Measurements from ENCODE around the gene ABCB8. TPM values are rescaled to one million over a fixed set of nuclear protein-coding genes. Genes with fewer than 3 reads are reported as not detected.

The ABCB8 gene
- total and polyA plus RNA-seq, 5 experiments from 2014 or later: 17.1 to 74.7 (median 18.4) TPM

DNA sequence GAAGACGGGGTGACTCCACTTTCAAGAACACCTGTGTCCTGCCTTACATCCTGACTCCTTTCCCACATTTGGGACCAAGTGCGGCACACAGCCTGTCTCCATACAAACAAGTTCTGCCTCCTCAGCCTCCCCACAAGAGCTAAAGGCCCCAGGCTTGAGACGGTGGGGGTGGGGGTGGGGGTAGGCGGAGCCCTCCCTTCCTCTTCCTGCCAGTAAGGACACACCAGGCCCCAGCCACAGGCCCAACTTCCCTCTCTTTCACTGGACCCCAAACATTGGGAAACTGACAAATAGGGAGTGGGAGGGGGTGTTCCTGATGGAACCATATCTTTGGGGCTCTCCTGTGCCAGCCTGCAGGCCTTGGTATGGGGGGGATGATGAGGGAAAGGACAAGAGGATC, 24.8 kb downstream of the ABCB8 start:
- Mint-ChIP-seq H3K27me3 (peaks cover 0 to 5% (median 0%) of the 10 kb centered on the region in 5 donors), H3K4me3 (peak overlapping the region in 1 of 10 donors; percentile 38), H3K4me1 (peaks cover 13 to 32% (median 26%) of the 10 kb centered on the region in 4 donors), H3K36me3 (no peaks in the 10 kb centered on the region), H3K27ac (no peak overlapping the region), H3K9me3 (no peaks in the 10 kb centered on the region)
- ATAC-seq (no peak), DNase-seq (no peak)
- POLR2A ChIA-PET: interaction anchor here (0.7 kb wide), 1 partner anchor 34 kb away, joined by 3 read pairs; no protein-coding TSS in a partner anchor

DNA sequence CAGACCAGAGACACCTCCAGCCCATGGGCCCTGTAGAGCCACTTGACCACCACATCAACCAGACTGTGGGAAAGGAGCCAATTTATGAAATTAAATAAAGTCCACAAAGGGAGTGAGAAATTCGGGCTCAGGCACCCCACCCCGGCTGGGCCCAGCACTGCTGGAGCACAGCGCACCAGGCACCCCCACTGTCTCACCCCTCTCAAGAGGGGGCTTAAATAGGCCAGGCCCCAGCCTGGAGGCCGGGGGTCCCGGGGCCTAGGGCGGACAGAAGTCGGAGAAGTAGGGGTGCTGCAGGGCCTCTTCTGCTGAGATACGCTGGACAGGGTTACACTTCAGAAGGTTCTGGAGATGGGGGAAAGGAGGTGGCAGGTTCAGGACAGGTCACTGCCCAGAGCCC, 25.5 kb downstream of the ABCB8 start:
- H3K4me1 Mint-ChIP-seq: peaks cover 17 to 37% (median 31%) of the 10 kb centered on the region in 4 donors
- peaks cover 0 to 5% (median 0%) of the 10 kb centered on the region in 5 donors for H3K27me3 Mint-ChIP-seq
- POLR2A ChIA-PET: no interaction called here
- DNase-seq (no peak), ATAC-seq (no peak)
- H3K9me3 Mint-ChIP-seq: no peaks in the 10 kb centered on the region
- H3K4me3 Mint-ChIP-seq: peak overlapping the region in 1 of 10 donors; percentile 22
- no peak overlapping the region for H3K27ac Mint-ChIP-seq
- H3K36me3 Mint-ChIP-seq: no peaks in the 10 kb centered on the region

- H3K4me1 Mint-ChIP-seq: peaks cover 15 to 52% (median 48%) of the 10 kb centered on the region in 4 donors
- no peaks in the 10 kb centered on the region for H3K9me3 Mint-ChIP-seq
- DNase-seq (no peak), ATAC-seq (no peak)
- POLR2A ChIA-PET: interaction anchor here (0.6 to 5.2 kb wide), 4 partner anchors 16 to 651 kb away, joined by 3 to 42 read pairs (median 4); partner anchors contain the start of genes ABCB8 and FASTK
- H3K27me3 Mint-ChIP-seq: peaks cover 0 to 5% (median 0%) of the 10 kb centered on the region in 5 donors
- H3K36me3 Mint-ChIP-seq: no peaks in the 10 kb centered on the region
- peak overlapping the region; percentile 59 to 97 (median 94) for H3K4me3 Mint-ChIP-seq
- H3K27ac Mint-ChIP-seq: no peak overlapping the region
These were observed 28.0 kb downstream of the ABCB8 start for GRCh38 chr7:151056283-151056665.

DNA sequence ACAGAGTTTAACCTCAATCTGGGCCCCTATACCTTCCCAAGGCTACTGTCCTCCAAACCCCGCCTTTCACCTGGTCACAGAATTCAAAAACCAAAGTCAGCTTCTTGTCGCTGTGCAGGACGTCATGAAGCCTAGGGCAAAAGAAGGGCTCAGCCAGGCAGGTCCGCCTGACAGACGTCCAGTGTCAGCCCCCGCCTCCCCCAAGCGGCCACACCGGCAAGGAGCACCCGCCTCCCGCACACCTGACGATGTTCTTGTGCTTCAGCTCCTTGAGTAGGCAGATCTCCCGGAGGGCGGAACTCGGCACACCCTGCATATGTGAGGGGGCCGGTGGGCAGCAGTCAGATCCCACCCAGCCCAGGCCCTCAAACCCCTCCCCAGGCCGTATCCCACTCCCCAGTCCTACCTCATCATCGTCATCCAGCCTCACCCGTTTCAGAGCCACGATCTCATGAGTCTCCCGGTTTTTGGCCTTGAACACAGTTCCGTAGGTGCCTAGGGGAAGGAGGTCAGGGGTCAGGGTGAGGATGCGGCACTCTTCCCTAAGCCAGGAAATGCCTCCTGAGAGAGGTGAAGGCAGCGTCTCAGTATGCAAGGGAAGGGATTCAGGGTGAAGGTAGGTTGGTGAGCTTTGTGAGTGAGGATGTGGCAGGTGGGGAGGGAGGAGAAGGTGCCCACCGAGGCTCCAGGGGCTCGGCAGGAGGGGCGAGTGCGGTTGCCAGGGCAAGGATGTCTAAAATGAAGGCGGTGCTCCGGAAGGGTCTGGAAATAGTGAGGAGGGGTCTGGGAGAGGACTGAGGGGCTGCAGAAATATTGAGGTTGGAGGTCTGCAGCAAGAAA, 28.6 kb downstream of the ABCB8 start:
- Mint-ChIP-seq H3K36me3 (no peaks in the 10 kb centered on the region), H3K27ac (peak overlapping the region in 8 of 10 donors; percentile 31 to 97 (median 86)), H3K4me1 (peaks cover 21 to 58% (median 51%) of the 10 kb centered on the region in 4 donors), H3K4me3 (peak overlapping the region; percentile 88 to 97 (median 94)), H3K27me3 (peaks cover 0 to 4% (median 0%) of the 10 kb centered on the region in 5 donors), H3K9me3 (no peaks in the 10 kb centered on the region)
- POLR2A ChIA-PET: interaction anchor here (0.8 to 5.2 kb wide), 6 partner anchors 22 to 60 kb away, joined by 3 to 42 read pairs (median 22); partner anchors contain the start of genes ABCB8, AGAP3, FASTK and TMUB1
- ATAC-seq (no peak), DNase-seq (no peak)

DNA sequence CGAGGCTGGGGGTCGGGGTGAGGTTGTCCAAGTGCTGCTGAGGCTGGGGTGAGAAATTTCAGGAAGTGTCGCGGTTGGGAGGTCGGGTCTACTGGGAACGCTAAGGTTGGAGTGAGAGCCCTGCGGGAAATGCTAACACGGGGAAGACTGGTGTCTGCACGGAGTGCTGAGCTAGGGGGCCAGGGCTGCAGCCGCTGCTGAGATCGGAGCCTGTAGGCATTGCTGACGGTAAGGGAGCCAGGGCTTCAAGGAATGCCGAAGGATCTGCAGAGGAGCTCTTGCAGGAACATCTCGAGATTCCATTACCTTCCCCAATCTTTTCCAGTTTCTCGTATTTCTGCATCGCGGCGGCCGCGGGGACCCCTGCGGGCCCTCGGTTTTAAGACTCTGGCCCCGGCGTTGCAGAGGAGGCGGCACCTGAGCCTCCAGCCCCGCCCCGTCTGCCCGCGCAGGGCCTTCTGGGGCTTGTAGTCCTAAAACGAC, 29.3 kb downstream of the ABCB8 start, which contains the start of gene CDK5:
TSS of gene CDK5 (minus strand) at position 392 of the 483 bp plus-strand sequence. CDS start at position 343, 49 bp downstream.
- H3K4me3 Mint-ChIP-seq: peak within 1 kb of the TSS; percentile 88 to 97 (median 94)
- H3K27me3 Mint-ChIP-seq: peaks cover 0 to 3% (median 0%) of the 10 kb centered on the region in 5 donors
- no peaks in the 10 kb centered on the region for H3K36me3 Mint-ChIP-seq
- POLR2A ChIA-PET: interaction anchor here (1.0 to 5.2 kb wide), 5 partner anchors 22 to 60 kb away, joined by 3 to 42 read pairs (median 23); partner anchors contain the start of genes ABCB8, AGAP3, FASTK and TMUB1
- DNase-seq (no peak), ATAC-seq (peak; percentile 6 to 13)
- peak within 1 kb of the TSS; percentile 85 to 98 (median 96) for H3K27ac Mint-ChIP-seq
- H3K9me3 Mint-ChIP-seq: no peaks in the 10 kb centered on the region
- peaks cover 21 to 56% (median 49%) of the 10 kb centered on the region in 4 donors for H3K4me1 Mint-ChIP-seq

GRCh38 chr7:151057989-151058780, 29.9 kb downstream of the ABCB8 start:
- peaks cover 18 to 51% (median 44%) of the 10 kb centered on the region in 4 donors for H3K4me1 Mint-ChIP-seq
- H3K27me3 Mint-ChIP-seq: peaks cover 0 to 1% (median 0%) of the 10 kb centered on the region in 5 donors
- POLR2A ChIA-PET: interaction anchor here (0.6 to 5.2 kb wide), 8 partner anchors 21 to 689 kb away, joined by 3 to 42 read pairs (median 12); partner anchors contain the start of genes ABCB8, AGAP3, ATG9B and FASTK
- H3K36me3 Mint-ChIP-seq: peaks cover 0 to under 1% (median 0%) of the 10 kb centered on the region in 3 donors
- DNase-seq (peak; percentile 91 to 99 (median 98)), ATAC-seq (peak; percentile 91)
- no peaks in the 10 kb centered on the region for H3K9me3 Mint-ChIP-seq
- peak overlapping the region; percentile 88 to 97 (median 94) for H3K4me3 Mint-ChIP-seq
- peak overlapping the region; percentile 85 to 98 (median 96) for H3K27ac Mint-ChIP-seq

- peak in 1 of 10 donors; percentile 13 for DNase-seq
- POLR2A ChIA-PET: interaction anchor here (0.6 to 5.2 kb wide), 8 partner anchors 20 to 690 kb away, joined by 3 to 42 read pairs (median 12); partner anchors contain the start of genes ABCB8, AGAP3, ATG9B and FASTK
- peak overlapping the region; percentile 88 to 97 (median 94) for H3K4me3 Mint-ChIP-seq
- peak overlapping the region; percentile 85 to 98 (median 96) for H3K27ac Mint-ChIP-seq
- peaks cover 0 to 3% (median 0%) of the 10 kb centered on the region in 3 donors for H3K36me3 Mint-ChIP-seq
- no peak for ATAC-seq
- H3K27me3 Mint-ChIP-seq: peaks cover 0 to 1% (median 0%) of the 10 kb centered on the region in 5 donors
- H3K9me3 Mint-ChIP-seq: no peaks in the 10 kb centered on the region
- H3K4me1 Mint-ChIP-seq: peaks cover 17 to 53% (median 42%) of the 10 kb centered on the region in 4 donors
These were observed 30.6 kb downstream of the ABCB8 start for GRCh38 chr7:151058781-151059366.

DNA sequence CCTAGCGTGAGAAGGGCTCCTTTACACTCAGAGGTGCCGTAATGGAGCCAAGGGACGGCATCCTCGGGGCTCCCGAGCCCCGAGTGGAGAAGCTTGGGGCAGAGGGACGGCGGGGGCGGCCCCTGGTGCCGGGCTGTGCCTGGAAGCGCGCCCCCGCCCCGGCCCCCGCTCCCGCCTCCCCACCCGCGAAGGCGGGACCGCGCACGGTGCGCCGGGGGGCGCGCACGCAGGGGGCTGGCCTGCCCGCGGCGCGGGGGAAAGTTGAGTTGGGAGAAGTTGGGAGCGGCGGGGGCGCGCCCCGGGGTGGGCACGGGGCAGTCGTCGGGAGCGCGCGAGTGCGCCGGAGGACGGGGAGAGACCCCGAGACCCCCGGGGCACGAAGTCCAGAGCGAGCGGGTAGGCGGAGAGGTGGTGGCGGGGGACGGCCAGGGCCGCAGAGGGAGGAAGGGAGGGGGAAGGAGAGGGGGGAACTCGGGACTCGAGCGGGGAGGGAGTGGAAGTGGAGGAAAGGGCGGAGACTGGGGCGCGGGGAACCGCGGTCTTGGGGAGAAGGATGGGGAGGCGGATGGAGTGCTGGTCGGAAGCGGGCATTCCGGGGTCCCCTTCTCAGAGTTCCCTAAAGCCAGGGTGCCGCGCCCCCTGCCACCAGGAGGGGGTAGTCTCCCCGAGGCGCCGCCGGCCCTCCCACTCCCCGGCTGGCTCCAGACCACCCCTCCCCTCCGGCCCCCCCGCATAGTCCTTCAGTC, 31.3 kb downstream of the ABCB8 start, which contains the start of gene SLC4A2:
TSS of gene SLC4A2 (plus strand) at position 223 of the 746 bp plus-strand sequence. CDS start 2,399 bp downstream, outside the sequence.
- H3K27ac Mint-ChIP-seq: peak within 1 kb of the TSS; percentile 85 to 98 (median 96)
- no peaks in the 10 kb centered on the region for H3K9me3 Mint-ChIP-seq
- H3K36me3 Mint-ChIP-seq: peaks cover 0 to 6% (median 0%) of the 10 kb centered on the region in 3 donors
- peak in 1 of 2 donors; percentile 4 for ATAC-seq
- peak within 1 kb of the TSS; percentile 88 to 97 (median 94) for H3K4me3 Mint-ChIP-seq
- peaks cover 17 to 48% (median 42%) of the 10 kb centered on the region in 4 donors for H3K4me1 Mint-ChIP-seq
- POLR2A ChIA-PET: interaction anchor here (1.0 to 5.2 kb wide), 6 partner anchors 20 to 49 kb away, joined by 3 to 42 read pairs (median 14); partner anchors contain the start of genes ABCB8, AGAP3, FASTK and TMUB1
- no peaks in the 10 kb centered on the region for H3K27me3 Mint-ChIP-seq
- peak; percentile 52 to 79 (median 70) for DNase-seq

- Mint-ChIP-seq H3K4me3 (peak overlapping the region; percentile 80 to 97 (median 86)), H3K4me1 (peaks cover 17 to 47% (median 41%) of the 10 kb centered on the region in 4 donors), H3K27ac (peak overlapping the region in 7 of 10 donors; percentile 15 to 74 (median 60)), H3K27me3 (no peaks in the 10 kb centered on the region), H3K9me3 (no peaks in the 10 kb centered on the region), H3K36me3 (peaks cover 0 to 9% (median 0%) of the 10 kb centered on the region in 3 donors)
- no peak for ATAC-seq
- DNase-seq: no peak
- POLR2A ChIA-PET: interaction anchor here (1.7 to 5.2 kb wide), 2 partner anchors 19 to 32 kb away, joined by 7 to 42 read pairs; partner anchors contain the start of genes ABCB8 and FASTK
These were observed 31.8 kb downstream of the ABCB8 start for GRCh38 chr7:151060113-151060415.

DNA sequence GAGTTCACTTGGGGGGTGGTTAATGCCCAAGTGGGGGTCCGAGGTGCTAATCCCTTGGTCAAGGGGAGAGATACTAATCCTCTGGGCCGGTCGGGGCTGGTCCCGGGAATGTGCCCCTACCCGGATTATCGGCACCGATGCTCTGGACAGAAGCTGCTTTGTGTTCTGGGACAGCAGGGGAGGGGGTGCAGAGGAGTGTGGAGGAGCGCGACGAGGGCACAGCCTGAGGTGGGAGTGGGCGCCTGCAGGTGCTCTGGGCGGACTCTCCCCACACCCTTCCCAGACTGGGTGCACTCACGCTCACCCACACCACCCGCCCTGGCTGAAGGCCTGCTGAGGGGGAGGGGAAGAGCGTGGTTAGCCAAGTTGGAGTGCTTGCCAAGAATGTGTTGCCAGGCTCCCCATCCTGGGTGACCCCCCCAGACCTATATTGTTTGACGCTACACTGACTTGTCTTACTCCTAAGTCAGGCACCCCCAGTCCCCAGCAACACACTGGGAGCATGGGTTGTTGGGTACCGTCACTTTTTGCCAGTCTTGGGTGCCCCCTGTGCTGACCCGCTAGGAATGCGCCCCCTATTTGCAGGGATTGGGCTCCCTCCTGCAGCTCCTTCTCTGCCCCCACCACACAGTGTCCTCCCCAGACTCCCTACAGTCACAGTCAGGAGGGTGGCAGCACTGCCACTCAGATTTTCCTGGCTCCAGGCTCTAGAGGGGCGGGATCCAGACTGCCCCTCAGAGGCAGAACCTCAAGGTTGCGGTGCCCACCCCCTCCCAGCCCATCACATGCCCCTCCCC, 32.4 kb downstream of the ABCB8 start:
- Mint-ChIP-seq H3K27me3 (no peaks in the 10 kb centered on the region), H3K27ac (peak overlapping the region in 7 of 10 donors; percentile 60 to 85 (median 66)), H3K9me3 (no peaks in the 10 kb centered on the region), H3K4me3 (peak overlapping the region; percentile 80 to 97 (median 86)), H3K36me3 (peaks cover 0 to 14% (median 0%) of the 10 kb centered on the region in 3 donors), H3K4me1 (peaks cover 17 to 47% (median 41%) of the 10 kb centered on the region in 4 donors)
- DNase-seq: no peak
- ATAC-seq: no peak
- POLR2A ChIA-PET: interaction anchor here (1.7 to 5.2 kb wide), 2 partner anchors 18 to 32 kb away, joined by 7 to 42 read pairs; partner anchors contain the start of genes ABCB8 and FASTK
